ENCODE results near the gene BST2. TPM values are rescaled to one million over a fixed set of nuclear protein-coding genes. Genes with fewer than 3 reads are reported as not detected.

BST2 gene
- total and polyA plus RNA-seq, 2 donors from 2014 or later, result 89.6 to 250 TPM

- Histone ChIP-seq H3K9me3 (ENCODE audit: control insufficient read depth in 2 of 3, insufficient read depth in 1 of 3, low read length in 3 of 3) (no peaks in the 10 kb centered on the region), H3K4me1 (ENCODE audit: control insufficient read depth in 2 of 3, insufficient read depth in 2 of 3, low read depth in 1 of 3, low read length in 3 of 3) (no peaks in the 10 kb centered on the region), H3K9ac (ENCODE audit: low read length in 3 of 3) (no peak overlapping the region), H3K27me3 (ENCODE audit: control insufficient read depth, insufficient read depth, low read length) (no peaks in the 10 kb centered on the region), H3K4me3 (ENCODE audit: low read length in 3 of 3) (no peak overlapping the region), H3K36me3 (ENCODE audit: control insufficient read depth in 2 of 3, insufficient read depth in 3 of 3, low read length in 3 of 3) (no peaks in the 10 kb centered on the region), H3K27ac (ENCODE audit: low read depth in 2 of 2, low read length in 2 of 2) (no peak overlapping the region)
- peak in 1 of 5 donors; percentile 70 for DNase-seq
- no peak for FAIRE-seq
- intact Hi-C loops (cut with DNase I), result no loop called here
- TF ChIP-seq, protein P1, sequence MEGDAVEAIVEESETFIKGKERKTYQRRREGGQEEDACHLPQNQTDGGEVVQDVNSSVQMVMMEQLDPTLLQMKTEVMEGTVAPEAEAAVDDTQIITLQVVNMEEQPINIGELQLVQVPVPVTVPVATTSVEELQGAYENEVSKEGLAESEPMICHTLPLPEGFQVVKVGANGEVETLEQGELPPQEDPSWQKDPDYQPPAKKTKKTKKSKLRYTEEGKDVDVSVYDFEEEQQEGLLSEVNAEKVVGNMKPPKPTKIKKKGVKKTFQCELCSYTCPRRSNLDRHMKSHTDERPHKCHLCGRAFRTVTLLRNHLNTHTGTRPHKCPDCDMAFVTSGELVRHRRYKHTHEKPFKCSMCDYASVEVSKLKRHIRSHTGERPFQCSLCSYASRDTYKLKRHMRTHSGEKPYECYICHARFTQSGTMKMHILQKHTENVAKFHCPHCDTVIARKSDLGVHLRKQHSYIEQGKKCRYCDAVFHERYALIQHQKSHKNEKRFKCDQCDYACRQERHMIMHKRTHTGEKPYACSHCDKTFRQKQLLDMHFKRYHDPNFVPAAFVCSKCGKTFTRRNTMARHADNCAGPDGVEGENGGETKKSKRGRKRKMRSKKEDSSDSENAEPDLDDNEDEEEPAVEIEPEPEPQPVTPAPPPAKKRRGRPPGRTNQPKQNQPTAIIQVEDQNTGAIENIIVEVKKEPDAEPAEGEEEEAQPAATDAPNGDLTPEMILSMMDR (IDR thresholded peaks at IDR 0.05; ENCODE audit: borderline replicate concordance, extremely low read depth, insufficient read depth), result no peak
These were observed 47.0 kb downstream of the BST2 start for GRCh38 chr19:17358395-17358794.

DNA sequence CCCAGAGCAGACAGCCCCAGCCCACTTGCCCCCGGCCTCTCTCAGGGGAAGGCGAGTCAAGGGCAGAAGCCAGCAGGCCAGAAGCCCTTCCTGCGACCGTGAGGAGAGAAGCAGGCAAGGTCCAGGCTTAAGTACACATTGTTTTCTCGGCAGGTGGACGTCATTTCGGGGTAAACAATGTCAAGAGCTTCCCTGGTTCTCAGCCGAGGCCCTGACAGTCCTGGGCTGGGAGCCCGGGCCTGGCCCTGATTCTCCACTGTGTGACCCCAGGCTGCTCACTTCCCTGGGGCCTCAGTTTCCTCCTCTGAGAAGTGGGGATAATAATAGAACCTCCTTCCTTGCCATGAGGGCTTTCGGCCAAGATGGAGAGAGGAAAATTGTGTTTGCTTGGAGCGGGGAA lies 47.7 kb downstream of the BST2 start:
- Histone ChIP-seq H3K27me3 (ENCODE audit: control insufficient read depth, insufficient read depth, low read length) (no peaks in the 10 kb centered on the region), H3K4me1 (ENCODE audit: control insufficient read depth in 2 of 3, insufficient read depth in 2 of 3, low read depth in 1 of 3, low read length in 3 of 3) (no peaks in the 10 kb centered on the region), H3K9ac (ENCODE audit: low read length in 3 of 3) (no peak overlapping the region), H3K36me3 (ENCODE audit: control insufficient read depth in 2 of 3, insufficient read depth in 3 of 3, low read length in 3 of 3) (no peaks in the 10 kb centered on the region), H3K4me3 (ENCODE audit: low read length in 3 of 3) (no peak overlapping the region), H3K9me3 (ENCODE audit: control insufficient read depth in 2 of 3, insufficient read depth in 1 of 3, low read length in 3 of 3) (no peaks in the 10 kb centered on the region), H3K27ac (ENCODE audit: low read depth in 2 of 2, low read length in 2 of 2) (peak overlapping the region in 1 of 2 donors; percentile 37)
- FAIRE-seq (no peak), DNase-seq (no peak)
- TF ChIP-seq, protein P1 (IDR thresholded peaks at IDR 0.05; ENCODE audit: borderline replicate concordance, extremely low read depth, insufficient read depth), result no peak
- intact Hi-C loops (cut with DNase I), result no loop called here

DNA sequence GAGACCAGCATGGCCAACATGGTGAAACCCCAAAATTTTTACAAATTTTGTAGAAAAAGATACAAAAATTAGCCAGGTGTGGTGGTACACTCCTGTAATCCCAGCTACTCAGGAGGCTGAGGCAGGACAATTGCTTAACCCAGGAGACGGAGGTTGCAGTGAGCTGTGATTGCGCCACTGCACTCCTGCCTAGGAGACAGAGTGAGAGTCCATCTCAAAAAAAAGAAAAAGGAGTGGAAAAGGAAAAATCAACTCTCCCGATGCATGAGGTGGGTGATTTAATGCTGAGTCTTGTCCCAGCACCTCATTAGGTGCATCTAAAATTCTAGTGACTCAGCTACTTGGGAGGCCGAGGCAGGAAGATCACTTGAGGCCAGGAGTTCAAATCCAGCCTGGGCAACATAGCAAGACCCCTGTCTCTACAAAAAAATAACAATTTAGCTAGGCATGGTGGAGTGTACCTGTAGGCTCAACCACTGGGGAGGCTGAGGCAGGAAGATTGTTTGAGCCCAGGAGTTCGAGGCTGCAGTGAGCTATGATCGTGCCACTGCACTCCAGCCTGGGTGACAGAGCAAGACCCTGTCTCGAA lies 48.3 kb downstream of the BST2 start:
- intact Hi-C loops (cut with DNase I), result no loop called here
- H3K27me3 ChIP-seq (ENCODE audit: control insufficient read depth, insufficient read depth, low read length), result no peaks in the 10 kb centered on the region
- TF ChIP-seq, protein P1 (IDR thresholded peaks at IDR 0.05; ENCODE audit: borderline replicate concordance, extremely low read depth, insufficient read depth), result no peak
- H3K27ac ChIP-seq (ENCODE audit: low read depth in 2 of 2, low read length in 2 of 2), result no peak overlapping the region
- no peaks in the 10 kb centered on the region for H3K36me3 ChIP-seq (ENCODE audit: control insufficient read depth in 2 of 3, insufficient read depth in 3 of 3, low read length in 3 of 3)
- no peaks in the 10 kb centered on the region for H3K9me3 ChIP-seq (ENCODE audit: control insufficient read depth in 2 of 3, insufficient read depth in 1 of 3, low read length in 3 of 3)
- peaks cover 0 to 3% (median 0%) of the 10 kb centered on the region in 3 donors for H3K4me1 ChIP-seq (ENCODE audit: control insufficient read depth in 2 of 3, insufficient read depth in 2 of 3, low read depth in 1 of 3, low read length in 3 of 3)
- DNase-seq (no peak), FAIRE-seq (no peak)
- H3K4me3 ChIP-seq (ENCODE audit: low read length in 3 of 3), result no peak overlapping the region
- no peak overlapping the region for H3K9ac ChIP-seq (ENCODE audit: low read length in 3 of 3)

GRCh38 chr19:17353386-17353785 lies 52.0 kb downstream of the BST2 start:
- Histone ChIP-seq H3K36me3 (ENCODE audit: control insufficient read depth in 2 of 3, insufficient read depth in 3 of 3, low read length in 3 of 3) (no peaks in the 10 kb centered on the region), H3K4me3 (ENCODE audit: low read length in 3 of 3) (no peak overlapping the region), H3K4me1 (ENCODE audit: control insufficient read depth in 2 of 3, insufficient read depth in 2 of 3, low read depth in 1 of 3, low read length in 3 of 3) (peaks cover 0 to 3% (median 0%) of the 10 kb centered on the region in 3 donors), H3K27me3 (ENCODE audit: control insufficient read depth, insufficient read depth, low read length) (no peaks in the 10 kb centered on the region), H3K9ac (ENCODE audit: low read length in 3 of 3) (no peak overlapping the region), H3K27ac (ENCODE audit: low read depth in 2 of 2, low read length in 2 of 2) (no peak overlapping the region), H3K9me3 (ENCODE audit: control insufficient read depth in 2 of 3, insufficient read depth in 1 of 3, low read length in 3 of 3) (no peaks in the 10 kb centered on the region)
- DNase-seq (no peak), FAIRE-seq (no peak)
- TF ChIP-seq, protein P1 (IDR thresholded peaks at IDR 0.05; ENCODE audit: borderline replicate concordance, extremely low read depth, insufficient read depth), result no peak
- intact Hi-C loops (cut with DNase I), result no loop called here
